ENCODE data around the gene SURF6.

The SURF6 gene

DNA sequence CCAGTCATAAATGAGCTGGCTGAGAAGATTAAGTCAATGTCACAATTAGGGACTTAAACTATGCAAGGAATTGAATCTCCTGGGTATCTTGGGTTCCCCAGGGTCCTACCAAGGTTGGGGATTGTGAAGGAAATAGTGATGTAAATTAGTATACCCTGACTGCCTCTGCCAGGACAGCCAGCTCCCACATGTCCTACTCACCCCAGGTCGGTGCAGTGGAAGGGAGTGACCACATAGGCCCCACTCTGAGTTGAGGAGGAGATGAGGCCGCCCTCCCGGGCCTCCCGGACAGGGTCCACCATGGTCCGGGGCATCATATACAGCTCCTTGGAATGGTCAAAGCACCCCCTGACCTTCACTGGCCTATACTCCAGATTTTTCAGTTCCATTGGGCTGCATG lies 17.6 kb upstream of the SURF6 start:
- H3K4me3 ChIP-seq (ENCODE audit: low read depth in 1 of 2, low read length in 1 of 2): no peak overlapping the region
- H3K27me3 ChIP-seq: no peaks in the 10 kb centered on the region
- TF ChIP-seq, protein P1, sequence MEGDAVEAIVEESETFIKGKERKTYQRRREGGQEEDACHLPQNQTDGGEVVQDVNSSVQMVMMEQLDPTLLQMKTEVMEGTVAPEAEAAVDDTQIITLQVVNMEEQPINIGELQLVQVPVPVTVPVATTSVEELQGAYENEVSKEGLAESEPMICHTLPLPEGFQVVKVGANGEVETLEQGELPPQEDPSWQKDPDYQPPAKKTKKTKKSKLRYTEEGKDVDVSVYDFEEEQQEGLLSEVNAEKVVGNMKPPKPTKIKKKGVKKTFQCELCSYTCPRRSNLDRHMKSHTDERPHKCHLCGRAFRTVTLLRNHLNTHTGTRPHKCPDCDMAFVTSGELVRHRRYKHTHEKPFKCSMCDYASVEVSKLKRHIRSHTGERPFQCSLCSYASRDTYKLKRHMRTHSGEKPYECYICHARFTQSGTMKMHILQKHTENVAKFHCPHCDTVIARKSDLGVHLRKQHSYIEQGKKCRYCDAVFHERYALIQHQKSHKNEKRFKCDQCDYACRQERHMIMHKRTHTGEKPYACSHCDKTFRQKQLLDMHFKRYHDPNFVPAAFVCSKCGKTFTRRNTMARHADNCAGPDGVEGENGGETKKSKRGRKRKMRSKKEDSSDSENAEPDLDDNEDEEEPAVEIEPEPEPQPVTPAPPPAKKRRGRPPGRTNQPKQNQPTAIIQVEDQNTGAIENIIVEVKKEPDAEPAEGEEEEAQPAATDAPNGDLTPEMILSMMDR (IDR thresholded peaks at IDR 0.05): no peak
- peaks cover 34 to 41% of the 10 kb centered on the region in 2 experiments for H3K4me1 ChIP-seq (ENCODE audit: control insufficient read depth in 1 of 2, insufficient read depth in 1 of 2, low read depth in 1 of 2, low read length in 1 of 2)
- H3K9me3 ChIP-seq: no peaks in the 10 kb centered on the region
- no peak overlapping the region for H3K27ac ChIP-seq
- H3K36me3 ChIP-seq: peaks cover 51% of the 10 kb centered on the region

DNA sequence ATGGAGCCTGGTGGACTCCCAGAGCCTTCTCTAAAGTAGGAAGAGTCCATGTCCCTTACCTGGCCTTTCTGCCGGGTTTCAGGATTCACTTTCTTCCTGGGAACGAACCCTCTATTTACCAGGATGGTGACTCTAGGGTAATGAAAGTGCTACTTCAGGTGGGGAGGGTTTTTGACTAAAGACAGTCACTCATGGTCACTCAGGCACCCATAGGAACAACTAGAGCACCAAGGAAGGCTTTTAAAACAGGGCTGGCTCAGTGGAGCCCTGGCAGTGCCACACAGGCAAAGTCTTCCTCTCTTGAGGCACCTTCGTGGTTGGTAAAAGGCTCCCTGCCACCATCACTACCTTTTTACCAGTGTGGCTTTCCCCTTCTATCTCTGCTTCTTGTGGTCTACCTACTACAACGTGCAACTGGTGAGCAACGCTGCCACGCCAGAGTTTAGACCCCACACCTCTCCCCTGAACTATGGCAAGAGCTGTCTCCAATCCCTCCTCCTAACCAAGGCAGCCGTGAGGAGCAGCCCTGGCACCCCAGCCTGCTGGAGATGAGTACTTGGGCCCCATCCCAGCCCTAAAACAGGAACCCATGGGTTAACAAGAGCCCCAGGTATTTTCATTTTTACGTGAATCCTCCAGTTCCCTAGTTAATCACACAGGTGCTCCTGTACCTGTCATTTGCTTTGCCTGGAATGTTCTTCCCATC lies 16.8 kb upstream of the SURF6 start:
- peaks cover 40 to 45% of the 10 kb centered on the region in 2 experiments for H3K4me1 ChIP-seq (ENCODE audit: control insufficient read depth in 1 of 2, insufficient read depth in 1 of 2, low read depth in 1 of 2, low read length in 1 of 2)
- H3K4me3 ChIP-seq (ENCODE audit: low read depth in 1 of 2, low read length in 1 of 2): no peak overlapping the region
- TF ChIP-seq, protein P1 (IDR thresholded peaks at IDR 0.05): no peak
- H3K9me3 ChIP-seq: no peaks in the 10 kb centered on the region
- peaks cover 51% of the 10 kb centered on the region for H3K36me3 ChIP-seq
- no peaks in the 10 kb centered on the region for H3K27me3 ChIP-seq
- peak overlapping the region; percentile 27 for H3K27ac ChIP-seq

DNA sequence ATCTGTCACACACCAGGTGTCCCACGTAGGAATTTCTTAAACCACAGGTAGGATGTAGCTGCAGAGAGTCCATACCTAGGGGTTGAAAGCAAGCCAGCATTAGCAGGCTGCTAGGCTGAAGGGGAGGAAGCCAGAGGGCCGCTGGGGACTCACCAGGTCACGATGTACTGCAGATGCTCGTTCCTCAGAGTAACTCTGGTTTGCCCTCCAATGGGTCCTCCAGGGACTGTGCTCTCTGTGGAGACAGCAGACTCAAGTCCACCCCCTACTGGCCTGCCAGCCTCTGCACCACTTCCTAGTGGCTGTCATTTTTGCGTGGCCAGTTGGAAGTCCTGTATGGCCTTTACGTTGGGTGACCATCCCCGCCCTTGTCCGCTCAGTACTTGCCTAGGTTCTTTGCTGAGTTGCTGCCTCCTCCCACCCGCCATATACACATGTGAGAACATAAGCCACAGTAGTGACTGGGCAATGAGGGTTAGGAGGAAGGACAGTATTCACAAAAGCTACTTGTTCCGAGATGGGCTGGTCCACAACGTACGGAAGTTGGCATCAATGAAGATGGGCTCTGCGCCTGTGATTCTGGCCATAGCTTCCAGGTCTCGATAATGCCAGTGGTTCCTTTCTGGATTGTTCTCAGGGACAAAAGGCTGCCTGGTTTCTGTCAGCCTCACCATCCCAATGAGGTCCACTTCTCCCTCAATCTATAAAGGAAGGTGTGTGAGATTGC lies 16.1 kb upstream of the SURF6 start:
- TF ChIP-seq, protein P1 (IDR thresholded peaks at IDR 0.05): peak; percentile 54
- Histone ChIP-seq H3K4me3 (ENCODE audit: low read depth in 1 of 2, low read length in 1 of 2) (no peak overlapping the region), H3K9me3 (no peaks in the 10 kb centered on the region), H3K27me3 (no peaks in the 10 kb centered on the region), H3K27ac (peak overlapping the region; percentile 27), H3K36me3 (peaks cover 51% of the 10 kb centered on the region), H3K4me1 (ENCODE audit: control insufficient read depth in 1 of 2, insufficient read depth in 1 of 2, low read depth in 1 of 2, low read length in 1 of 2) (peaks cover 42% of the 10 kb centered on the region in 2 experiments)

DNA sequence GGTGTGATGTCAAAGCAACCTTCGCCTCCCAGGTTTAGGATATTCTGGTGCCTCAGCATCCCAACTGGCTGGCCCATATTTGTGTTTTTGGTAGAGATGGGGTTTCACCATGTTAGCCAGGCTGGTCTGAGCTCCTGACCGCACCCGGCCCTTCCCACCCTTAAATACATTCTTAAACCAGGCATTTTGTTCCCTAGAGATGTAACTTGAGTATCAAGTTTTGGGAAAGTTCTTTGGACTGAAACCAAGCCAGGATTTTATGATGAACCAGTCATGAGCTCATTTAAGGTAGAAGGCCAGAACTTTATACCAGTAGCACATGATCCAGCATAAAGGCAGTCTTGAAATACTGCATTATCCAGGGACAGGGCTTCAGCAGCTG lies 15.5 kb upstream of the SURF6 start:
- H3K4me1 ChIP-seq (ENCODE audit: control insufficient read depth in 1 of 2, insufficient read depth in 1 of 2, low read depth in 1 of 2, low read length in 1 of 2): peaks cover 43 to 44% of the 10 kb centered on the region in 2 experiments
- H3K9me3 ChIP-seq: no peaks in the 10 kb centered on the region
- H3K36me3 ChIP-seq: peaks cover 51% of the 10 kb centered on the region
- TF ChIP-seq, protein P1 (IDR thresholded peaks at IDR 0.05): no peak
- H3K4me3 ChIP-seq (ENCODE audit: low read depth in 1 of 2, low read length in 1 of 2): no peak overlapping the region
- no peaks in the 10 kb centered on the region for H3K27me3 ChIP-seq
- peak overlapping the region; percentile 27 for H3K27ac ChIP-seq

DNA sequence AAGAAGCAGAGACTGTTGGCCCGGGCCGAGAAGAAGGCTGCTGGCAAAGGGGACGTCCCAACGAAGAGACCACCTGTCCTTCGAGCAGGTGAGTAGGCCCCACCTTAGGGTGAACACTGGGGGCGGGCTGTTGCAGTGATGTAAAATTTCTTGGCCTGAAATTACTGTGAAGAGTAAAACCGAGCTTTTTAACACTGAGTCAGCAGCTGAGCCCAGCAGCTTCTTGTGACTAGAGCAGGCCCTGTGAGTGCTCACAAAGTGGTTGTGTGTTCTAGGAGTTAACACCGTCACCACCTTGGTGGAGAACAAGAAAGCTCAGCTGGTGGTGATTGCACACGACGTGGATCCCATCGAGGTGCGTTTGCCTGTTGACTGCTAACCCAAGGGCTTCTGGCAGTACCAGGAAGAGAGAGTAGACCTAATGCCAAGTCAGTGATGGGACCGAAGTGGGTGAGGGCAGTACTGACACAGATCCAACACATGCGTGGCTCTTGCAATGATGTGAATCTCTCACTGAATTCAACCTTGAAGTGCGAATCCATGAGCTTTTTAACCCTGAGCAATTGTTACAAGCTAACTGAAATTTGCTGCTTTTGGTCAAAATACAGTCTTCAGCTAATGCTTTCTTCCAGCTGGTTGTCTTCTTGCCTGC lies 14.1 kb upstream of the SURF6 start:
- Histone ChIP-seq H3K9me3 (no peaks in the 10 kb centered on the region), H3K27ac (no peak overlapping the region), H3K36me3 (peaks cover 65% of the 10 kb centered on the region), H3K4me3 (ENCODE audit: low read depth in 1 of 2, low read length in 1 of 2) (no peak overlapping the region), H3K4me1 (ENCODE audit: control insufficient read depth in 1 of 2, insufficient read depth in 1 of 2, low read depth in 1 of 2, low read length in 1 of 2) (peaks cover 40 to 42% of the 10 kb centered on the region in 2 experiments), H3K27me3 (no peaks in the 10 kb centered on the region)
- TF ChIP-seq, protein P1 (IDR thresholded peaks at IDR 0.05): no peak
